Stomach smooth muscle (tissue), 2 donors: ENCODE measurements around the gene FTO.
A peak's percentile ranks its signal among the peaks of the same experiment; 100 is the strongest.
"Not testable (repeated sequence)": the region's sequence is repeated elsewhere in the genome, so short reads cannot be mapped to it uniquely, and the experiment has no call there.

Experiments used
- H3K27ac ChIP-seq: one replicate; pipeline ENCODE4 v1.7.0; 2013; ENCODE audit warnings: mild to moderate bottlenecking, low read length, inconsistent platforms
- H3K27me3 ChIP-seq, 2 donors: one replicate each; pipeline ENCODE4 v1.7.0; 2013; ENCODE audit warnings: low read length in 2 of 2; ENCODE audit not compliant: insufficient read depth in 2 of 2, control insufficient read depth in 1 of 2
- H3K36me3 ChIP-seq, 2 donors: one replicate each; pipeline ENCODE4 v1.7.0; 2013; ENCODE audit warnings: low read length in 2 of 2; ENCODE audit not compliant: control insufficient read depth in 2 of 2, insufficient read depth in 2 of 2
- H3K4me1 ChIP-seq: one replicate; pipeline ENCODE4 v1.7.0; 2013; ENCODE audit warnings: low read length; ENCODE audit not compliant: control insufficient read depth, insufficient read depth
- H3K4me3 ChIP-seq, 2 donors: one replicate each; pipeline ENCODE4 v1.7.0; 2013; ENCODE audit warnings: low read length in 2 of 2
- H3K9ac ChIP-seq, 2 donors: one replicate each; pipeline ENCODE4 v1.7.0; 2013; ENCODE audit warnings: low read length in 2 of 2, mild to moderate bottlenecking in 1 of 2
- H3K9me3 ChIP-seq, 2 donors: one replicate each; pipeline ENCODE4 v1.7.0; 2013; ENCODE audit warnings: low read length in 2 of 2; ENCODE audit not compliant: control insufficient read depth in 2 of 2
- donor health status: healthy.
- donor health status: Pancreatic carcinoma.

FTO gene

GRCh38 chr16:53680756-53681155 lies 23.2 kb upstream of the FTO start:
- H3K27ac ChIP-seq = no peak overlapping the region
- H3K4me1 ChIP-seq = no peaks in the 10 kb centered on the region
- no peaks in the 10 kb centered on the region for H3K9me3 ChIP-seq
- peaks cover 0 to 8% of the 10 kb centered on the region in 2 donors for H3K36me3 ChIP-seq
- H3K9ac ChIP-seq = no peak overlapping the region
- H3K27me3 ChIP-seq = no peaks in the 10 kb centered on the region
- H3K4me3 ChIP-seq = no peak overlapping the region

GRCh38 chr16:53681354-53681753 lies 22.6 kb upstream of the FTO start:
- H3K27ac ChIP-seq = no peak overlapping the region
- H3K9ac ChIP-seq = no peak overlapping the region
- H3K4me1 ChIP-seq = no peaks in the 10 kb centered on the region
- peaks cover 0 to 8% of the 10 kb centered on the region in 2 donors for H3K36me3 ChIP-seq
- H3K9me3 ChIP-seq = no peaks in the 10 kb centered on the region
- no peak overlapping the region for H3K4me3 ChIP-seq
- no peaks in the 10 kb centered on the region for H3K27me3 ChIP-seq

GRCh38 chr16:53685334-53685733 lies 18.6 kb upstream of the FTO start:
- H3K9me3 ChIP-seq, H3K4me1 ChIP-seq, H3K4me3 ChIP-seq, H3K36me3 ChIP-seq, H3K27me3 ChIP-seq, H3K27ac ChIP-seq, H3K9ac ChIP-seq: not testable (repeated sequence)

- Histone ChIP-seq H3K9ac (no peak overlapping the region), H3K36me3 (peaks cover 0 to 8% of the 10 kb centered on the region in 2 donors), H3K4me3 (no peak overlapping the region), H3K27ac (no peak overlapping the region), H3K9me3 (no peaks in the 10 kb centered on the region), H3K27me3 (no peaks in the 10 kb centered on the region), H3K4me1 (no peaks in the 10 kb centered on the region)
Measured at GRCh38 chr16:53686710-53687109, 17.2 kb upstream of the FTO start.

- Histone ChIP-seq H3K36me3 (peaks cover 0 to 8% of the 10 kb centered on the region in 2 donors), H3K4me3 (no peak overlapping the region), H3K27ac (no peak overlapping the region), H3K27me3 (no peaks in the 10 kb centered on the region), H3K9ac (no peak overlapping the region), H3K4me1 (no peaks in the 10 kb centered on the region), H3K9me3 (no peaks in the 10 kb centered on the region)
Measured at GRCh38 chr16:53689636-53690035, 14.3 kb upstream of the FTO start.

- Histone ChIP-seq H3K9me3 (no peaks in the 10 kb centered on the region), H3K27me3 (no peaks in the 10 kb centered on the region), H3K4me3 (no peak overlapping the region), H3K27ac (no peak overlapping the region), H3K4me1 (no peaks in the 10 kb centered on the region), H3K9ac (no peak overlapping the region), H3K36me3 (no peaks in the 10 kb centered on the region)
Measured at GRCh38 chr16:53690771-53691170, 13.2 kb upstream of the FTO start.

GRCh38 chr16:53692146-53692545 lies 11.8 kb upstream of the FTO start:
- Histone ChIP-seq H3K9me3 (no peaks in the 10 kb centered on the region), H3K9ac (no peak overlapping the region), H3K27me3 (no peaks in the 10 kb centered on the region), H3K36me3 (no peaks in the 10 kb centered on the region), H3K4me3 (no peak overlapping the region), H3K27ac (no peak overlapping the region), H3K4me1 (no peaks in the 10 kb centered on the region)

GRCh38 chr16:53693320-53693719 lies 10.6 kb upstream of the FTO start:
- Histone ChIP-seq H3K4me3 (no peak overlapping the region), H3K27me3 (no peaks in the 10 kb centered on the region), H3K9me3 (no peaks in the 10 kb centered on the region), H3K9ac (no peak overlapping the region), H3K36me3 (no peaks in the 10 kb centered on the region), H3K4me1 (no peaks in the 10 kb centered on the region), H3K27ac (no peak overlapping the region)

- H3K4me3 ChIP-seq = no peak overlapping the region
- no peak overlapping the region for H3K9ac ChIP-seq
- no peaks in the 10 kb centered on the region for H3K27me3 ChIP-seq
- no peaks in the 10 kb centered on the region for H3K4me1 ChIP-seq
- H3K36me3 ChIP-seq = no peaks in the 10 kb centered on the region
- no peaks in the 10 kb centered on the region for H3K9me3 ChIP-seq
- H3K27ac ChIP-seq = no peak overlapping the region
Measured at GRCh38 chr16:53695070-53695469, 8.9 kb upstream of the FTO start.

GRCh38 chr16:53698271-53698670 lies 5.7 kb upstream of the FTO start:
- not testable (repeated sequence) for H3K27ac ChIP-seq, H3K27me3 ChIP-seq, H3K9ac ChIP-seq, H3K36me3 ChIP-seq, H3K9me3 ChIP-seq, H3K4me1 ChIP-seq, H3K4me3 ChIP-seq

GRCh38 chr16:53704445-53704813 lies 473 bp downstream of the FTO start:
- Histone ChIP-seq H3K9ac (peak overlapping the region; percentile 88 to 95), H3K27ac (no peak overlapping the region), H3K27me3 (no peaks in the 10 kb centered on the region), H3K4me1 (no peaks in the 10 kb centered on the region), H3K9me3 (no peaks in the 10 kb centered on the region), H3K4me3 (peak overlapping the region; percentile 91 to 98), H3K36me3 (no peaks in the 10 kb centered on the region)

GRCh38 chr16:53707671-53708070 lies 3.7 kb downstream of the FTO start:
- Histone ChIP-seq H3K36me3 (no peaks in the 10 kb centered on the region), H3K27me3 (no peaks in the 10 kb centered on the region), H3K9me3 (no peaks in the 10 kb centered on the region), H3K9ac (no peak overlapping the region), H3K4me1 (no peaks in the 10 kb centered on the region), H3K4me3 (no peak overlapping the region), H3K27ac (no peak overlapping the region)
